Activated CD8-positive, alpha-beta memory T cell treated with anti-CD3 and anti-CD28 coated beads for 1 hour (primary cell): Measurements from ENCODE around the gene GNB5.

Experiments
- DNase-seq, 2 donors: peaks; one replicate each; pipeline ENCODE4 v3.0.0-alpha.2; 2020; ENCODE audit warnings: low read depth in 1 of 2; ENCODE audit errors: extremely low read depth in 1 of 2

The GNB5 gene

GRCh38 chr15:52071570-52071969 is 119.6 kb downstream of the GNB5 start:
- no peak for DNase-seq

GRCh38 chr15:52069559-52069958 is 121.6 kb downstream of the GNB5 start:
- no peak for DNase-seq

- DNase-seq: no peak
Measured at GRCh38 chr15:52068004-52068615, 123.1 kb downstream of the GNB5 start.

GRCh38 chr15:52067545-52067926 is 123.7 kb downstream of the GNB5 start:
- no peak for DNase-seq

GRCh38 chr15:52066842-52067544 is 124.2 kb downstream of the GNB5 start:
- DNase-seq: no peak
